GM19438 (cell line): ENCODE results near the gene MCRIP1.

Source experiments
- ATAC-seq: cut with Tn5 transposase; IDR thresholded peaks from one replicate; pipeline ENCODE4 v1.9.1; 2021; ENCODE audit warnings: low read depth; ENCODE audit not compliant: unreplicated experiment

Gene MCRIP1

GRCh38 chr17:81863123-81863675, 30.1 kb upstream of the MCRIP1 start:
- ATAC-seq: no peak

- ATAC-seq: peak; percentile 74
Observed at GRCh38 chr17:81860756-81861568, 27.9 kb upstream of the MCRIP1 start.

- ATAC-seq: no peak
Observed at GRCh38 chr17:81859906-81860755, 27.0 kb upstream of the MCRIP1 start, which contains the start of gene P4HB. TSS of gene P4HB (minus strand) at chr17:81860535. CDS start at chr17:81860471, 64 bp downstream.

- no peak for ATAC-seq
Observed at GRCh38 chr17:81858967-81859905, 26.1 kb upstream of the MCRIP1 start.

GRCh38 chr17:81858170-81858966, 25.3 kb upstream of the MCRIP1 start:
- no peak for ATAC-seq

- ATAC-seq: no peak
Observed at GRCh38 chr17:81854974-81855774, 22.1 kb upstream of the MCRIP1 start.

- ATAC-seq: no peak
Observed at GRCh38 chr17:81852237-81852636, 19.1 kb upstream of the MCRIP1 start.

- no peak for ATAC-seq
Observed at GRCh38 chr17:81851423-81851822, 18.3 kb upstream of the MCRIP1 start.

GRCh38 chr17:81849457-81849856, 16.4 kb upstream of the MCRIP1 start:
- ATAC-seq: no peak

GRCh38 chr17:81846743-81847689, 13.9 kb upstream of the MCRIP1 start:
- no peak for ATAC-seq

- no peak for ATAC-seq
Observed at GRCh38 chr17:81845881-81846742, 13.0 kb upstream of the MCRIP1 start.

- no peak for ATAC-seq
Observed at GRCh38 chr17:81845361-81845760, 12.3 kb upstream of the MCRIP1 start.

- no peak for ATAC-seq
Observed at GRCh38 chr17:81844887-81845286, 11.8 kb upstream of the MCRIP1 start.

GRCh38 chr17:81844327-81844851, 11.3 kb upstream of the MCRIP1 start:
- no peak for ATAC-seq

GRCh38 chr17:81843713-81844326, 10.7 kb upstream of the MCRIP1 start:
- ATAC-seq: no peak
